NCI-H2196 treated with DMSO at 0.1 percent for 48 hours (cell line): ENCODE measurements around the gene PRPF8.

Experiments
- DNase-seq: peaks from one replicate; lab custom pipeline; 2025; ENCODE audit not compliant: unreplicated experiment; lab: John Stamatoyannopoulos, UW

Gene PRPF8

DNA sequence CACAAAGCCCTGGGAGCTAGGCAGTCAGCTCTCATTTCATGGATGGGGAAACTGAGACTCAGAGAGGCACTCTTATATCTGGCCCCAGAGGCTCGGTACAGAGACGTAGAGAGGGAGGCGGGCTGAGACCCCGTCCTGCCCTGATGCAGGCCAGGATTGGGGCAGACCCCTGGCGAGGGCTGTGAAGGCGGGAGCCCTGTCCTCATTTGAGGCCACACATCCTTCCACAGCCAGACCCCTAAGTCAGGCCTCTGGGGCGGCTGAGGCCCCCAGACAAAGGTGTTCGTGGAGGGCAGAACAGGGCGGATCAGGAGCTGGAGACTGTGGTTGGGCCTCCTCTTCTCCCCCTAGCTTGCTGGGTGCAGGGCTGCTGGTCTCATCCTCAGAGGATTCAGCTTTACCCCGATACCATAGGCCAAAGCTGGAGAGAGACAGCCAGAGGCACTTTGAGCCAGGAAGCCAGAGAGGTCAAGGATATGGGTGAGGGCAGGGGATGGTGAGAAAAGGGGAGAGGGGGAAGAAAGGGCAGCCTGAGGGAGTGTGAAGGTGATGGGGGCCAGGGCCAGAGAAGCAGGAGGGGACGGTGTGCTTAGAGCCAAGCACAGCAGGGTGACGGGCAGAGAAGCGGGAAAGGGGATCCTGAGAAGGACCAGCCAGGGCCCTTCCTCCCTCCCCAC, 38.3 kb downstream of the PRPF8 start:
- DNase-seq, result no peak

DNA sequence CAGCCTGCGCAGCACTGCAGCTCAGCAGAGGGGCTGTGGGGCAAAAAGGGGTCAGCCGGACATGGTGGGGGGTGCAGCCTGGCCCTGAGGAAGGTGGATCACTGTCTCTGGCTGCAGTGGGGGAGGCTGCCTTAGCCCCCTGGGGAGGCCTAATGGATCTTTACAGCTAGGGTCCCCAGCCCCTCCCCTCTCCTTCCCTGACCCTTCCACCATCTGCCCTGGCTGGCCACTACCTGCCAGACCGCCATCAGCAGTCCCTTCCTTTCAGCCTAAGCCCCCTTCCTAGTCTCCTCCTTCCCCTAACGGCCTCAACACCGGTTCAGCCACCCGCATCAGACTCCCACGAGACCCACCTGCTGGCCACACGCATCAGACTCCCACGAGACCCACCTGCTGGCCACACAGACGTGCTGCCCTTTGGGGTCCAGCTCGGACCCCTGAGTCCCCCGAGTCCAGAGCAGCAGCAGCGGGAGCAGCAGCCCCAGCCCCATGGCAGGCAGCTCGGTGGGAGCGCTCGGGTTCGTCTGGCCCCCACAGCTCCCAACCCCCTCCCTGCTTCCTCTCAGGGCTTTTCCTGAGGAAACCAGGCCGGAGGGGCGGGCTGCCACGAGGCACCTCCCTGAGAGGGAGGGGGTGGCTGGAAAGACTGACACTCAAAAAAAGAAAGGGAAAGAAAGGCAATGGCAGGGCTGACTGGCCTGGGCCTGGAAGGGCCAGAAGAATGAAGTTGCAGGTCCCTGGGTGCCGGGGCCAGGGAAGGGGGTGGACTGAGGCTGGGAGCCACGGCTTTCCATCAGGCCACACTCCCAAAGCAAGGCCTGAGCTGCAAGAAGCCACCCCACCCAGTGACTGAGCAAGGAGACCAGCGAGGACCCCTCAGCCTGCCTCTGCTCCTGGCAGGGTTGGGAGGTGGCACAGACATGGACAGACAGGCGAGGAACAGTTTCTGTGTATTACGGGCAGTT, 39.2 kb downstream of the PRPF8 start, which contains the start of gene SCARF1:
SCARF1 (minus strand) TSS at position 526 of the 965 bp plus-strand sequence; CDS start at position 491, 35 bp downstream.
- no peak for DNase-seq

DNA sequence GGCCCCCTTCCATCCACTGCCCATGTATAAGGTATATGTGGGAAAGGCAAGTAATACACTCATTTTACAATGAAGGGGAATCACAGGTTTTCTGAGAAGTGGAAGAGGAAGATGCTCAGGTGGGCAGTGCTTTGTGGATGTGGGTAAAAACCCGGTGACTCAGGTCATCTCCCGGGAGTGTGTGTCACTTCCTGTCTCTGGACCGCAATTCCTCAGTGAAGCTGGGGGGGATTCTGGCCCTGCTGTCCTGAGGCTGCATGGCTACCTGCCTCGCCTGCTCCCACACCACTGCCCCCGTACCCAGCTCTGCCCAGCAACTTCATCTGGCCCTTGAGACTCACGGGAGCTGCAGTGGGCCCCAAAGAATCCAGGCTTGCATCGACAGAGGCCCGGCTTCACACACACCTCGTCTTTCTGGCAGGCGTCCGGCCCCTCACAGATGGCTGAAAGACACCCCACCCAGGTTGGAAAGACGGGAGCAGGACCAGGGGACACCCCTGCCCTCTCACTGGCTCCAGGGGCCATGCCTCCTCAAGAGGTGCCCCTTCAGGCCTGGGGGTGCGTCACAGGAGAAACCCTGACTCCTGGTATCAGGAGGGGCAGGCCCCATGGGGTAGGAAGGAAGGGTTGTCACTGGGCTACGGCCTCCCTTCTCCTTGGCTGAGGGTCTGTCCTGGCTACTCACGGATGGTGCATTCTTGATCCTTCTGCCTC, 40.0 kb downstream of the PRPF8 start:
- no peak for DNase-seq

DNA sequence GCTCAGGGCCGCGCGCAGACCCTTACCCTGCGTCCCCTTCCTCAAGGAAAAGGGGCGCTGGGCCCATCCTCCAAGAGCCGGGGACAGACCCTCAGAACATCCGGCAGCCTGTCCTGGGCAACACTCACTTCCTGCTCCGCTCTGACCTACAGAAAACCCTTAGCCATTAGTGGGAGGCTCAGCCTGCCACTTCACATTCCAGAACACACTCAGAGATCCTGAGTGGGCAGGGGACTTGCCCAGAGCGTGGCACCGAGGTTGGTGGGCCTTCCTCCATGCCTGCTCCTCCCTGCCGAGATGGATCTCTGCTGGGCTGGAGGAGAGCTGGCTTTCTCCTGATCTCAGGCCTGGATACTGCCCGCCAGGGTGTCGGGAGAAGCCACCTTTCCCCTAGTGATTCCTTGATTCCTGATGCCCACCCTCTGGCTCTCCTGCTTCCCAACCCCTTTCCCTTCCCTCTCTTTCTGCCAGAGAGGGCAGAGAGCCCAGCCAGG, 40.6 kb downstream of the PRPF8 start:
- DNase-seq, result no peak

DNA sequence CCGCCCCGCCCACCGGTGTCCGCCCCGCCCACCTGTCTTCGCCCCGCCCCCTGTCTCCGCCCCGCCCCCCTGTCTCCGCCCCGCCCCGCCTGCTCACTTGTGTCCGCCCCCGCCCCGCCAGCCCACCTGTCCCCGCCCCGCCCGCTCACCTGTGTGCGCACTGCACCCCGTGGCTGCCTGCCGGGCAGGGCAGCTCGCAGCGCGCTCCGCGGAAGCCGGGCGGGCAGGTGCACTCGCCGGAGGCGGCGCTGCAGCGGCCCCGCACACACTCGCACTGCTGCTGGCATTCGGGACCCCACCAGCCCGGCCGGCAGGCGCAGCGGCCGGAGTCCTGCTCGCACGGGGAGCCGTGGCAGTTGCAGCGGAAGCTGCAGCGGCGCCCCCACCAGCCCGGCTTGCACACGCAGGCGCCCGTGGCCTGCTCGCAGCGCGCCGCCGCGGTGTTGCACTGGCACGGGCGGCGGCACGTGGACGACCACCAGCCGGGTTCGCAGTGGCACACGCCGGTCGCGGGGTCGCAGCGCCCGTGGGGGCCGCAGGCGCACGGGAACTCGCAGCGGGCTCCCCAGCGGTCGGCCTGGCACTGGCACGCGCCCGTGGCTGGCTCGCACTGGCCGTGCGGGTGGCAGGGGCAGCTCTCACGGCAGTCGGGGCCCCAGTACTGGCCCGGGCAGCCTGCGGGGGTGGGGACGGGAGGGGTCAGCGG, 41.2 kb downstream of the PRPF8 start:
- no peak for DNase-seq

DNA sequence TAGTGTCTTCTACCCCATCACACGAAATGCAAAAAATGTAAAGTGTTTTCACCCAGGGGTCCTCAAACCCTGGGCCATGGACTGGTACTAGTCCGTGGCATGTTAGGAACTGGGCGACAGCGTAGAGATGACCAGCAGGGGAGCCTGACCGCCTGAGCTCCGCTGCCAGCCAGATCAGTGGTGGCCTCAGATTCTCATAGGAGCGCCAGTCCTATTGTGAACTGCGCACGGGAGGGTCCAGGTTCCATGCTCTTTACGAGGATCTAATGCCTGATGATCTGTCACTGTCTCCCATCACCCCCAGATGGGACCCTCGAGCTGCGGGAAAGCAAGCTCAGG, 43.6 kb downstream of the PRPF8 start:
- DNase-seq, result no peak

DNA sequence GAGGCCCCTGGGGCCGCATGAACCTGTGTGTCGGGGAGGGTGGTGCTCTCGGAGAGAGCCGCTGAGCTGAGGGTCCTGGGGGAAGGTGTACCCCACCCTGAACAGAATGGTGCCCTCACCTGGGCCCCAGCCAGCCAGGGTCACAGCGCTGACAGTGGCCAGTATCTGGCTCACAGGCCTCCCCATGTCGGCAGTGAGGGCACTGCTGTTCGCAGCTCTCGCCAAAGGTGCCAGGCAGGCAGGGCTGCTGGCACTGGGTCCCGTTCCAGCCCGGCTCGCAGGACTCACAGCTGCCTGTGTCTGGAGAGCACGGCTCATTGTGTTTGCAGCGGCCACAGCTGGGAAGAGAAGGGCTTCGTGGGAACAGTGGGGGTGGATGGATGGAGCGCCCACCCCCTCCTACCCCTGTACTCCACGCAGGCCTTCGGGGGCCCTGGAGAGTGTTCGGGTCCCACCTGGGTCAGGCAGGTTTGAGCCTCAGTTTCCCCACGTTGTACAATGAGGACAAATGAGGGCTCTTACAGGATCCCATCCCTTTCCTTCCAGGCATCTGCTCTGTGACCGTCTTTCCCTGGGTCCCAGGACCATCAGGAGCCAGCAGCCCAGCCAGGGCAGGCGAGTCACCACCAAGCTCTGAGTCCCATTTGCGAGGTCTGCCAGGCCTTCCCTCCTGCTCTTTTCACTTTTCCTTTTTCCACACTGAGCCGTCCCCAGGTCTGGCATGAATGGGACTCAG, 44.2 kb downstream of the PRPF8 start:
- peak; percentile 9 for DNase-seq

DNA sequence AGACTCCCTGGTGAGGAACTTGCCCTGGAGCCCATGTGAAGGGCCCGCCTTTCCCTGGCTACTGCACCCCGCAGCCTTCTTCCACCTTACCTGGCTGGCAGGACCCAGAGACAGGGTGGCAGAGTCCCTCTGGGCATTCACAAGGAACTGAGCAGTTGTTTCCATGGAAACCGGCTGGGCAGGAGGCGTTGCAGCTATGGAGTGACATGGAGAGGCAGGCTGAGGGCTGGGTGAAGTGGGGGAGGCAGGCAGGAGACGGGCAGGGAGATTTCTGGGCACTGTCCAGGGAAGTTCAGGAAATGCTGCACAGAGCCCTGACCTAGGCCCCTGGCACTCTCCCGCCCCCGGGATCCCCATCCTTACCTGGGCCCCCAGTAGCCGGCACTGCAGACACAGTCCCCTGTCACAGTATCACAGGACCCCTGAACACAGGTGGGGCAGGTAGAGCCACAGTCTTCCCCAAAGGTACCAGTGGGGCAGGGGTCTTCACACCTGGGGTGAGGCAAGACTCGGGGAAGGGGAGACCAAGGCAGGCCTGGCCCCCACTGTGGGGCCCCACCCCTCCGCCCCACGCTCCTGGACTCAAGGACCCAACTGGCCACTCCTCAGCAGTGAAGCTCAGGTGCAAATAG, 45.0 kb downstream of the PRPF8 start:
- DNase-seq, result peak; percentile 26

DNA sequence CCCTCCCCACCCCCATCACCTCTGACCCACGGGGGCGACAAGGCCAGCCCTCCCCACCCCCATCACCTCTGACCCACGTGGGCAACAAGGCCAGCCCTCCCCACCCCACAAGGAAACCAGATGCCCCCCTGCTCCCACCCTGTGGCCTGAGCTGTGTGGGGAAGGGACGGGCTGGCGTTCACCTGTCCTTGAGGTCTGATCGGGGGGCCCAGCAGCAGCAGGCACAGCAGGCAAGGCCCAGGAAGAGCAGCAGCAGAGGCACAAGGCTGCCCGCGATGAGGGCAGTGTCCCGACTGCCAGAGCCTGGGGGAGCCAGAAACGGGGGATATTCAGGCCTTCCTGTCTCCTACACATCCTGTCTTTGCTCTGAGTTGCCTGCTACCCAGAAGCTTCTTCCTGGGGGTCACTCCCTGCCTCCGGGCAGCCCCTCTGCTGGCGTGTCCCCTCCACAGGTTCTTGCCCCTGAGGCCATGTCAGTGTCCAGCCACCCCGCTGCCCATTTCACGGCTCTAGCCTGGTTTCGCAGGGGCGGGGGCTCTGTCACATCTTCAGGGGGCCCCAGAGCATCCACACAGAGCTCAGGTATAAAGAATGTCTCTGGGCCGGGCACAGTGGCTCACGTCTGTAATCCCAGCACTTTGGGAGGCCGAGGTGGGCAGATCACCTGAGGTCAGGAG, 45.9 kb downstream of the PRPF8 start:
- no peak for DNase-seq

DNA sequence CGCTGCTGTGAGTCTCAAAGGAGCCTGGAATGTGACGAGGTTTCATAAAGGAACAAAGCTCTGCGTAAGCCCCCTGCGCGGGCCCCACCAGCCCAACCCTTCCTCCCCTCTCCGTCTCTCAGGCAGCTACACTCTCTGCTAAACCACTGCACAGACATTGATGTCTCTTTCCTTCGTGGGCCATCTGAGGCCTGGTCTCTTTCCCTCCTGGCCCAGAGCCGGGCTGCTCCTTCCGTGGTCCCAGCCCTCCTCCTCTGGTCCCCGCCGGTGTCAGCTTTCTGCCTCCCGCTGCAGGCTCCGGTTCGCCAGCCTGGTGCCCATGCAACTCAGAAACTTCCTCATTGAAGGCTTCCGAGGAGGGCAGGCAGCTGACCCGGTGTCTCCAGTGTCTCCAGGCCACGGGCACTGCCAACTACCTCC, 46.5 kb downstream of the PRPF8 start:
- no peak for DNase-seq

DNA sequence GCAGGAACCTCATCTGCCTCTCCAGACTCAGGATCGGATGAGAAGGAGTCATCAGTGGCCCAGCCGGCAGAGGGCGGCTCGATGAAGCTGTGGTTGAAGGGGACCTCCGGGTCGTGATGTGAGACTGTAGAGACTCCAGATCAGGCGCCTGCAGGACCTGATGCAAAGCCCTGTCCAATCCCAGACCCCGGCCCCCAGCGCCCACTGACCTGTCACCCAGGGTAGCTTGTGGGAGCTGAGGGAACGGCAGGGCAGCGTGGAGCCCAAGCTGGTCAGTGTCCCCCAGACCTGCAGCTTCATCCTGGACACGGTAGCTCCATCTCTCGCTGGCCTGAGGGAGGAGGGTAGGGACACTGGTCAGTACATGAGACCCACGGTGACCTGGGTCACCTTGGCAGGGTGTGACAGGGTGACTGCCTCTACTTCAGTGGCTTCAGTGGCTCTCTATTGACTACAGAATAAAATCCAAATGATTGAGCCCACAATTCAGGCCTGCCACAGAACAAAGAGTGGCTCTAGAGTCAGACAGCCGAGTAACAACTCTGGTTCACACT, 47.9 kb downstream of the PRPF8 start:
- DNase-seq, result no peak

DNA sequence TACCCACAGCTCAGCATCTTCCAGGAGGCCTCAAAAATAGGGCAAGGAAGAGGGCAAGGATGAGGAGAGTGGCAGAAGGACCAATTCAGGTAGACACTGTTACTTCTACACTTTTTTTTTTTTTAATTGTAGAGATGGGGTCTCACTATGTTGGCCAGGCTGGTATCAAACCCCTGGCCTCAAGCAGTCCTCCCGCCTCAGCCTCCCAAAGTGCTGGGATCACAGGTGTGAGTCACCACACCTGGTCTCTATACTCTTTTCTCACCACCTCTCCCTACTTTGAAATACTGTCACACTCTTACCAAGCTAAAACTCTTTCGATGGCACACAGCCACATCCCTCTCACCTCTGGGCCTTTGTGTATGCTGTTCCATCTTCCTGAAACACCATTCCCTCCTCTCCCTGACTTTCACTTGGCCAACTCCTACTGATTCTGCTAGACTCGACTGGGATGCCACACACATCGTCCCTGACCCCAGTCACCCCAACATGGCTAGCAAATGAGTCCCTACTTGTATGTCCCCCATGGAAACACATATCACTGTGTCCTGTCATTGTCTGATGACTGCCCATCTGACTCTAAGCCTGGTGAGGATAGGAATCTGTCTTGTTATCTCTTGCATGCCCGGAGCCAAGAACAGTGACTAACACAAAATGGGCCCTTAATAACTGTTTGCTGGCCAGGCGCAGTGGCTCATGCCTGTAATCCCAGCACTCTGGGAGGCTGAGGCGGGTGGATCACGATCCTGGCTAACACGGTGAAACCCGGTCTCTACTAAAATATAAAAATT, 48.8 kb downstream of the PRPF8 start:
- no peak for DNase-seq

DNA sequence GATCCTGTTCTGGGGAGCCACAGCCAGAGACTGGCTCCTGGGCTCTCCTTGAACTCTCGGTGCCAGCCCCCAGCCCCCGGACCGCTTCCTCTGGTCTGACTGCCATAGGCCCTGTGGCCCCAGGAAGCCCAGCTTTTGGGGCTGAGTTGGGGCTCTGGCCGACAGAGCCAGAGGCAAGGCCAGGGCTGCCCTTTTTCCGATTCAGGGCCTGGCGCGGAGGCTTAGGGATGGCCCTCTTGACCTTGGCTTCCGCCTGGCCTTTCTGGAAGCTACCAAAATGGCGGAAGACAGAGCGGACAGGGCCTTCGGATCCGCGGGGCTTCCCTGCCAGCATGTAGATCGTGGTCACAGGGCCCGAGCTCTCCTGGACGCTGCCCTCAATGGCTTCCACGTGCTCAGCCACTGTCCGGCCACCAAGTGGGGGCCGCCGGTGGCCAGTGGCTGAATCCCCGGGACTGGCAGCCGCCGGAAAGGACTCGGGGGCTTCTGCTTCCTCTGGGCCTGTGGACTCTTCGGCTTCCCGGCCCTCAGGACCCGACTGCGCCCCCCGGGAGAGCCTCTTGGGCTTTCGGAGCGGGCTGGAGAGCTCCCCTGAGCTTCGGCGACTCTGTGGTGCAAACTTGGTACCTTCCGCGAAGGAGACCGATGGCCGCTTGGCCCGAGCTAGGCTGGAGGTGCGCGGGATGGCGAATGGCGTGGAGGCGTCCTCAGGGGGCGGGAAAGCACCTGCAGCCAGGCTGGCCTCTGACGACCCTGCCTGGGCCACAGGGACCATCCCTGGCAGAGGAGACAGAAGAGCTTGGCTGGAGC, 49.6 kb downstream of the PRPF8 start:
- DNase-seq, result no peak

DNA sequence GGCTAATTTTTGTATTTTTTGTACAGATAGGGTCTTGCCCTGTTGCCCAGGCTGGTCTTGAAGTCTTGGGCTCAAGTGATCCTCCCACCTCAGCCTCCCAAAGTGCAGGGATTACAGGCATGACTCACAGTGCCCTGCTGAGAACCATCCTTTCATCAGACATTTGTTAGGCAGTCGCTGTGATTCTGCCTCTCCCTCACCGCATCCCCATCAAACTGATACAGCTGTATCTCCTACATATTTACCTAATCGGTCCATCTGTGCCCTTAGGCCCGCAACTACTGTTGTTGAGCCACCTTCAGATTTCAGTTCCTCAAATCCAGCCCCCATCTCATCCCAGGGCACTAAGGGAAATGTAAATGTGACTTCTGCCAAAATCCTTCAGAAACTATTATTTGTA, 54.0 kb downstream of the PRPF8 start:
- no peak for DNase-seq

DNA sequence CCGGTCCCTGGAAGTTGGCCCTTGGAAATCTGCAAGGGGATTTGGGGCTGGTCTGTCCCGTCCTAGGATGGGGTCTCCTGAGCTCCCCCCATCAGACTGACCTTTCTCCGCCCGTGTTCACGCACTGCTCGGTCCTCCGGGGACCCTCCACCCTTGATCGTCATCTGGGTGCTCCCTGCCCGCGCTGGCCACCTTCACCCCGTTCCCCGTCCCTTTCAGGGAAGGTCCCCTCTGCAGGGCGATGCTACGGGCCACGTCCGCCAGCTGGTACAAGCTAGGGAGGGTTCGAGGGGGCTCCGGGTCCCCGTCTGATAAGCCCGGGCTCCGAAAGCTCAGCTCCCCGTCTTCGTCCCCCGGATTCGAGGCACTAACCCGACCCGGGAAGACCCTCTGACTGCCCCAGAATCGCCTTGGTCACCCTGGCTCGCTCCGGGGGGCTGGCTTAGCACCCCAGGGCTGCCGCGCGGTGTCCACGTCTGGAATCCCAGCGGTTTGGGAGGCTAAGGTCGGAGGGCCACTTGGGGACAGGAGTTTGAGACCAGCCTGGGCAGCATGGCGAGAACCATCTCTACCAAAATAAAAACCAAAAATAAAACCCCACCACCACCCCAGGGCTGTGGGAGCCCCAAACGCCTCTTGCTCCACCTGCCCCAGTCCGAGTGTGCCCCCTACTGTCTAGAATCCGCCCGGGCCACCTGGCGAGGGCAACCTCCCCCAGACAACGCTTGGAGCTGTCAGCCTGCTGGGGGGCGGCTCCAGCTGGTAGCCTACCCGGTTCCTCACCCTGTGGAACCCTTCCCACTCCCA, 55.0 kb downstream of the PRPF8 start:
- no peak for DNase-seq

DNA sequence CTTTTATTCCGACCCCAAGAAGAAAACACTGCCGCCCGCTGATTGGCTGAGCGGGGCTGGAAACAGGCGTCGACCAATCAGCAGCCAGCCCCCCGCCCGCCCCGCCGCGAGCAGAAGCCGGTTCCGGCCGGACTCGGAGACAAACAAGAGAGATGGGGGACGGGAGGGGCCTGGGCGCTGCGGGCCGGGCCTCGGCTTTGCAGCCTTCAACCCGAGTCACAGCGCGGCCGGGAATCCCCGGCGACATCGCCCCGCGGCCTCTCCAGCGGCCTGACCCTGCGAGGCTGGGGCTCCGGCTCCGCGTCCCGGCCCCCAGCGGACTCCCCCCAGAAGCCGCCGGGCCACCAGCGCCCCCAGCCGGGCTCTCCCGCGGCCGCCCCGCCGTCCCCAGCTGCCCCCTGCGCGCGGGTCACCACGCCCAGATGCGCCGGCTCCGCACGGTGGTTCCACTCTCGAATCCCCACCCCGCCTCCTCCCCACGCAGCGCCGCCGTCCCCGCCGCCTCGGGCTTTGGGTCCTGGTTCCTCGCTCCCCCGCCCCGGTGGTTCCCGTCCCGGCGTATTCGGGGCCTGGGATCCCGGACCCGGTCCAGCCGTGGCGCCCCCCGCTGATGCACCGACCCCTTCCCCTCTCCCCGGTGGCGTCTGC, 55.7 kb downstream of the PRPF8 start:
- peak; percentile 78 for DNase-seq
